Loucy (cell line): ENCODE results near the gene EDC3.

Experiments used
- EZH2phosphoT487 ChIP-seq: fragments of 200-600 bp; IDR thresholded peaks from 2 replicates; pipeline ENCODE4 v1.6.1; 2018; ENCODE audit warnings: antibody characterized with exemption, mild to moderate bottlenecking, moderate library complexity, borderline replicate concordance
- TF ChIP-seq, protein P1 (sequence below): fragments of 200-600 bp; sonication (generic); conservative IDR thresholded peaks from 2 replicates; pipeline ENCODE4 v1.5.1; 2014; ENCODE audit warnings: mild to moderate bottlenecking, antibody characterized with exemption, low read length

DNA sequence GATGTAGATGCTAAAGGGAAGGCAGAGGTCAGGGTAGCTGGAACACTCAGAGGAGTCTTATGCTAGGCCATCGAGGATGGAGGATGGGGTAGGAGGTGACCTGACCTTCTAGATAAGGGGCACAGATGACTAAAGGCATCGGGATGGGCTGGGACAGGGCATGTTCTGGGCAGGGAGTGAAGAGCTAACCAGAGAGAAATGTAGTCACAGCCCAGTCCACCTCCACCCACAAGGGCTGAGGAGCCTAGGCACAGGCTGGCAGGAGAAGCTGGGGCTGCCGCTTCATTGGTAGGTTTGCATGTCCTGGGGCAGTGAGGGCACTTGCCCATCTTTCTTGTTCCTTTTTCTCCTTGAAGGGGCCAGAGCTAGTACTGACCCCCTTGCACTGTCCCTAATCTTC, 67.6 kb downstream of the EDC3 start:
- TF ChIP-seq, protein P1, sequence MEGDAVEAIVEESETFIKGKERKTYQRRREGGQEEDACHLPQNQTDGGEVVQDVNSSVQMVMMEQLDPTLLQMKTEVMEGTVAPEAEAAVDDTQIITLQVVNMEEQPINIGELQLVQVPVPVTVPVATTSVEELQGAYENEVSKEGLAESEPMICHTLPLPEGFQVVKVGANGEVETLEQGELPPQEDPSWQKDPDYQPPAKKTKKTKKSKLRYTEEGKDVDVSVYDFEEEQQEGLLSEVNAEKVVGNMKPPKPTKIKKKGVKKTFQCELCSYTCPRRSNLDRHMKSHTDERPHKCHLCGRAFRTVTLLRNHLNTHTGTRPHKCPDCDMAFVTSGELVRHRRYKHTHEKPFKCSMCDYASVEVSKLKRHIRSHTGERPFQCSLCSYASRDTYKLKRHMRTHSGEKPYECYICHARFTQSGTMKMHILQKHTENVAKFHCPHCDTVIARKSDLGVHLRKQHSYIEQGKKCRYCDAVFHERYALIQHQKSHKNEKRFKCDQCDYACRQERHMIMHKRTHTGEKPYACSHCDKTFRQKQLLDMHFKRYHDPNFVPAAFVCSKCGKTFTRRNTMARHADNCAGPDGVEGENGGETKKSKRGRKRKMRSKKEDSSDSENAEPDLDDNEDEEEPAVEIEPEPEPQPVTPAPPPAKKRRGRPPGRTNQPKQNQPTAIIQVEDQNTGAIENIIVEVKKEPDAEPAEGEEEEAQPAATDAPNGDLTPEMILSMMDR: no peak
- no peak for TF ChIP-seq EZH2phosphoT487
